Stimulated activated CD8-positive, alpha-beta memory T cell treated with anti-CD3 and anti-CD28 coated beads, Interleukin-4, amount 100 ng/mL, for 4 hours (primary cell): ENCODE data around the gene ZNF284.
"Not testable (repeated sequence)": the region's sequence is repeated elsewhere in the genome, so short reads cannot be mapped to it uniquely, and the experiment has no call there.

Experiments used
- DNase-seq, 2 donors: peaks; one replicate each; pipeline ENCODE4 v3.0.0-alpha.2; 2020; ENCODE audit warnings: low read depth in 2 of 2, low spot score in 1 of 2

ZNF284 gene

DNA sequence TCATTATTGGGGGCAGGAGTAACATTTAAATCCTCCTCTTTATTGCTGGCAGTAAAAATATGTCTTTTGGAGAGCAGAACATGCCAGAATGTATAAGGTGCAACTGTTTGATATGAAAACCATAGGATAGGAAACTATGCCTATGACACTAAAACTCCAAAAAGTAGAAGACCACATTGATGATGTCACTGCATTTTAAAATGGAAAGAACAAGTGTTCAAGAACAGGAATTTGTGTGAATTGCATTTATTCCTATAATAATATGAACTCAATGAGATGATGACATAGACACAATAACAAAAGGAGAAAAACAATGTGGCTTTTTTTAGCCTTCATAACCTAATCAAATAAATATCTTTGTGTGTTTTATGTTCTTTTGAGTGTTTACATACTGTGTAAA is 37.5 kb downstream of the ZNF284 start:
- no peak for DNase-seq

DNA sequence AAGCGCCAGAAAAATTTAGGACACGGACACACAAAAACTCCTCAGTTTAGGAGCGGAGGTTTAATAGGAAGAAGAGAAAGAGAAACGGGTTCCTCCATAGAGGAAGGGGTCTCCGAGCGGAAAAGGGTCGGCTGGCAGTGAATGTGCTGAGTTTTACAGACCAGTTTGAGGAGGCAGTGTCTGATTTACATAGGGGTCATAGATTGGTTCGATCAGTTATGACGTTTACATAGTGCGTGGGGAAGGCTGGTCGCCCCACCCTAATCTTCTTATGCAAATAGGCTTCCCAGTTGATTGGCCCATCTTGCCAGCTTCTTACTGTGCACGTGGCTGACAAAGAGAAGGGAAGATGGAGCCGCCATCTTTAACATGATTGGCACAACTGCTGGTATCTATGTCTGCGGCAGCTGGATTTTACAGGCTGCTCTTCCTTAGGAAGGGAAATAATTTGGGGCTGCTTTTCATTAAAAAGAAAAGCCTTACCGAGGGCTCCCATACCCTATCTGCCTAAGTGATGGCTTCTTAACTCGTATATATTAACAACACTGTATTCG is 40.0 kb downstream of the ZNF284 start:
- DNase-seq = no peak

DNA sequence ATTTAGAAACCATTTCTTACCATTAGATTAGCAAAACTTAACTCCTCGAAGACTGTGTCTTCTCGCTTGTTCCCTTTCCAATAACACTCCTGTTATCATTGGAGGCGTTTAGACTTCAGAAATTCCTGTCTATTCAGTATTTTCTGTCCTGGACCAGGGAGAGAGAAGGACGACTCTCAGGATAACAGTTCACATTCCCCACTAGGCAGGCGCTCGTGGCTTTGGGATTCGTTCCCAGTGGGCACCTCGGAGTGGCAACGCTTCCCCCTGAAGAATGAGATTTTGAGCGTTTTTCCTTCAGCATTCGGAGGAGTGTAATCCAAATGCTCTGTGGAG is 40.8 kb downstream of the ZNF284 start:
- DNase-seq = no peak

DNA sequence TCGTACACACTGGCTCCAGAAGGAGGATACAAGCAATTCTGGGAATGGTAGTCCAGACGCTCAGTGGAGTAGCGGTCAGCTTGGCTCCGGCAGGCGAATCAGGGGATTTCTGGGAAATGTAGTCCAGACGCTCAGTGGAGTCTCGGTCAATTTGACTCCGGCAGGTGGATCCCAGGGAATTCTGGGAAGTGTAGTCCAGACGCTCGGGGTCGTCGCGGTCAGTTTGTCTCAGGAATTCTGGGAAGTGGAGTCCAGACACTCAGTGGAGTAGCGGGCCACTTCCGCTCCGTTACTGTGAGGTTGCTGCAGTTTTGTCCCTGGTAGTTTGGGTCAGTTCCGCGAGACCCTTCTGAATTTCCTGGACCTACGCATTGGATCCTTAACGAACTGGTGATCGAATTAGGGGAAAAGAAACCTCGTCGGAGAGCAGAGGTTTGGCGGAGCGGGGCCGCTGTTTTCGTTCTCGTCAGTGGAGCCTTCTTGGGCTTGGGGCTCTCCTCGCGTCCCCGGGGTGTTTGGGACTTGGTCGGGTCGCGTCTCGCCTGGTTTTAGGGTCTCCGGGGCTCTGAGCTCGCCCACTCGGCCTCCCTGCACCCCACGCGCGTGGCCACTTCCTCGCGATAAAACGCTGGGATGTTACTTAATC is 41.3 kb downstream of the ZNF284 start, which contains the start of gene ZNF225:
TSS of gene ZNF225 (plus strand) at position 262 of the 646 bp plus-strand sequence. CDS start 2,429 bp downstream, outside the sequence.
- DNase-seq = peak; percentile 63 to 79

DNA sequence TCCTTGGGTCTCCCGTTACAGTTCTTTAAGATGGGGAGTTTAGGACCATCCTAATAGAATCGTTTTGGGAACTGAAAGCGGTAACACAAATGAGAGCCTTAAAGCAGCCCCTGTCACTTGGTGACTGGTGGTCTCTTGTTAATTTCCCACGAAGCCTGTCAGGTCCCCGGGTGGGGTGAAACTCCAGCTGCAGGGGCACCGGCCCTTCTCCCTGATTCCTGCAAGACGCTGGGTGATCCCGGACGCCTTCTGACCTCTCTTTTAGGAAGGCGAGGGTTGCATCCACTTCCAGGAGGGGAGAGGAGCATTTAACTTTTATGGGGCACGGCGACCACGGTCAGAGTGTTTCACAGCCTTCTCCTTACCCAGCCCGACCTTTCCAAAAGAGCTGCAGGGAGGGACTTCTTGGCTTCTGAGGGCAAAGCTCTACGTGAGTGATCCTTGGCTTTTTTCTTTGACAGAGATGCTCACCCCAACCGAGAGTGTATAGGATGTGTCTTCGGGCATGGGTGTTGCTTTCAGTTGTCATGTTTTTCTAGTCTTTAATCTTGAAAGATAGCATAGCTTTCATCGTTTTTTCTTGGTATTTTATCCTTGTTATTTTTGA is 41.9 kb downstream of the ZNF284 start:
- no peak for DNase-seq

DNA sequence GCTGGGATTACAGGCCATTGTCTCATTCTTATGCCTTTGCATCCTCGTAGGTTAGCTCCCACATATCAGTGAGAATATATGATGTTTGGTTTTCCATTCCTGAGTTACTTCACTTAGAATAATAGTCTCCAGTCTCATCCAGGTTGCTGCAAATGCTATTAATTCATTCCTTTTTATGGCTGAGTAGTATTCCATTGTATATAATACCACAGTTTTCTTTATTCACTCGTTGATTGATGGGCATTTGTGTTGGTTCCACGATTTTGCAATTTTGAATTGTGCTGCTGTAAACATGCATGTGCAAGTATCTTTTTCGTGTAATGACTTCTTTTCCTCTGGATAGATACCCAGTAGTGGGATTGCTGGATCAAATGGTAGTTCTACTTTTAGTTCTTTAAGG is 49.2 kb downstream of the ZNF284 start:
- not testable (repeated sequence) for DNase-seq

DNA sequence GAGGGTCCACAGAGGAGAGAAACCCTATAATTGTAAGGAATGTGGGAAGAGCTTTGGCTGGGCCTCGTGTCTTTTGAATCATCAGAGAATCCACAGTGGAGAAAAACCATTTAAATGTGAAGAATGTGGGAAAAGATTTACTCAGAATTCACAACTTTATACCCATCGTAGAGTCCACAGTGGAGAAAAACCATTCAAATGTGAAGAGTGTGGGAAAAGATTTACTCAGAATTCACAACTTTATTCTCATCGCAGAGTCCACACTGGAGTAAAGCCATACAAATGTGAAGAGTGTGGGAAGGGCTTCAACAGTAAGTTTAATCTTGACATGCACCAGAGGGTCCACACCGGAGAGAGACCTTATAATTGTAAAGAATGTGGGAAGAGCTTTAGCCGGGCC is 60.0 kb downstream of the ZNF284 start:
- no peak for DNase-seq
